ENCODE results near the gene B4GALT1.
"Not testable (repeated sequence)": the region's sequence is repeated elsewhere in the genome, so short reads cannot be mapped to it uniquely, and the experiment has no call there.

The B4GALT1 gene

DNA sequence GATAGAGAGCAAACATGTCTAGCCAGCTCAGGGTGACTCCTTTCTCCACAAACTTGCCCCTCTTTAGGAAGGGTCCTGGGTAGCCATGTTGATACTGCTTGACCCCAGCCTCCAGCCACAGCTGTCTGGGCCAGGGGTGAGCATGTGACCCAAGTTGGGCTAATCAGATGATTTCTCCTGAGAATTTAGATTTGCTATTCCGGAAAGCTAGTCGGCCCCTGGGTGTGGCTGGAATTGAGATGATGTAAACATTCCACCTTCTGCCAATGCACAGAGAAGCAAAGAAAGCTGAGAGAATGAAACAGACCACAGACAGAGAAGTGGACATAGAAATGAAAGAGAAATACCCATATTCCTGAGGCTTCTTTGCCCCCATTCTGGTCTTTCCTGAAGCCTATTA lies 17.8 kb upstream of the B4GALT1 start:
- DNase-seq (ENCODE audit: low read depth in 2 of 2, low spot score in 1 of 2): no peak

DNA sequence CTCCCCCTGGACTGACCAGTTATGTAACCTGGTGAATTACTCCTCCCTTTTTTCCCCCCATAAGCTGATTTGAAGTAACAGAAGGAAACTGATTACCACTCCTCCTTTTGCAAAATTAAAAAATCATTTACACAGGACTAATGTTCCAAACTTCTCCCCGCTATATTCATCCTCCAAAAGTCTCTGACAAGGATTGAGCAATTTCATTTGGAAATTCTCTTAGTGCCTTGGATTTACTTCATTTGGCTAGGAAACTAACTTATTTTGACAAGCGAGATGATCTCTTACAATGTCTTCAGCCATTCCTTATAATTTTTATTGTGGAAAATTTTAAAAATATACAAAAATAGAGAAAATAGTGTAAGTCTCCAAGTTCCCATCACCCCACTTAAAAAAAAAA lies 15.4 kb upstream of the B4GALT1 start:
- DNase-seq (ENCODE audit: low read depth in 2 of 2, low spot score in 1 of 2): no peak

DNA sequence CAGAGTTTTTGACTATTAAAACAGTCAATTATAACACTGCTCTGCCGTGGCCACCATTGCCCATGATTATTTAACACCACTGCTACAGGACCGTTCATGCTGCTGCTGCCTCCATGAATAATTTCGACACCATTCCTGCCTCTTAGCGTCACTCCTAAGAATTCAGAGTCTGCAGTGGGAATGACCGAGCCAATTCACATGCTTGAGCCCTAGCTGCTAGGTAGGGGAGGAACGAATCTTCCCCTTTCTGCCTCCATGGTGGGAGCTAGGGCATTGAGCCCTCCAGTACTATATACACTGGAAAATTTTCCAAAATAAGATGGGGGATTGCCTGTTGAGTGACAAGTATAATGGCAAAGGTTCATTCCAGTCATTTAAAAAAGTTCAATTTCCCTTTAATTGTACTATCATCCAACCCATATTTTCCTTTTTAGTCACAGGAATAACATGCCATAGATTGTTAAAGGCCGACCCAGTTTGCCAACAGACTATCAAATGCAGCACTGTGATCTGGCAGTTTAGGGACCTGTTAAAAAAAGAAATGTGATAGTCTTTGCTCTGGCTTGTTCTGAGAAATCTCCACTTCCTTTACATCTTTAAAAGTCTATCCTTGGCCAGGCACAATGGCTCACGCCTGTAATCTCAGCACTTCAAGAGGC lies 13.5 kb upstream of the B4GALT1 start:
- no peak for DNase-seq (ENCODE audit: low read depth in 2 of 2, low spot score in 1 of 2)

DNA sequence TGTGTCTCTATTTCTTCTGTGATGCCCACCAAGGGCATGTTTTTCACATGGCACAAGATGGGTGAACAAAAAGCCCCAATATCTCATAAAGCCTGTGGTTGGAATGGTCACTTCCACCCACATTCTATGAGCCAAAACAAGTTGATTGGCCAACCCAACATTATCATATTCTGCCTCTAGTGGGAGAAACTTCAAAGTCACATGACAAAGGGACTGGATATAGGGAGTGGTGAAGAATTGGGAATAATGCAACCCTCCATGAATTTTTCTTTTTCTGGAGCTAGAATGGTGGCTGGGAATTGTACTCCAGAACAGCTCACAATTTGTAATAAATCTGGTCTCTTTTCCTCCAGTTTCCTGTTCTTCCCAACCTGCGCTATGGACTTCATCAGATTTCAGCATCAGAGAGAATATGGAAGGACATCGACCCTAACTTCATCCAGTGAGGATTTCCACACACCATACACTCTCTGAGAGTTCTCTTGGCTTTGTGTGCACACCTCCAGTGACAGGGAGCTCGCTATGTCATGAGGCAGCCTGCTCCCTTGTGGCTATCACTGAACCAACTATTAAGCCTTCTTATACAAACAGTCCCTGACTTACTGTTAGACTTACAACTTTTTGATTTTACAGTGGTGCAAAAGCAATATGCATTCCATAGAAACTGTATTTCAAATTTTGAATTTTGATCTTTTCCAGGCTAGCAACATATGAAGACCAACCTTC lies 12.0 kb upstream of the B4GALT1 start:
- DNase-seq (ENCODE audit: low read depth in 2 of 2, low spot score in 1 of 2): no peak

DNA sequence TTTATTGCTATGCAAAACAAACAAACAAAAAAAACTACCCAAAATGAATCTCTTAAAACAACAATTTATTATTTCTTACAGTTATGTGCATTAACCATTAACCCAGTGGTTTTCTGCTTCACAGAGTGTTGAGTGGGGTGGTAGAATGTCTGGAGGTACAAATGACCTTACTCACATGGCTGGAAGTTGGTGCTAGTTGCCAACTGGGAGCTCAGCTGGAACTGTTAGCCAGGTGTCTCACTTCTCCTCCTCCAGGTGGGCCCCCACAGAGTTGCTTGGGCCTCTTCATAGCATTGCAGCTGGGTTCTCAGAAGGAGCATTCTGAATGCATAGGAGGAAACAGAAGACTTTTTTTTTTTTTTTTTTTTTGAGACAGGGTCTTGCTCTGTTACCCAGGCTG lies 10.5 kb upstream of the B4GALT1 start:
- DNase-seq (ENCODE audit: low read depth in 2 of 2, low spot score in 1 of 2): no peak

DNA sequence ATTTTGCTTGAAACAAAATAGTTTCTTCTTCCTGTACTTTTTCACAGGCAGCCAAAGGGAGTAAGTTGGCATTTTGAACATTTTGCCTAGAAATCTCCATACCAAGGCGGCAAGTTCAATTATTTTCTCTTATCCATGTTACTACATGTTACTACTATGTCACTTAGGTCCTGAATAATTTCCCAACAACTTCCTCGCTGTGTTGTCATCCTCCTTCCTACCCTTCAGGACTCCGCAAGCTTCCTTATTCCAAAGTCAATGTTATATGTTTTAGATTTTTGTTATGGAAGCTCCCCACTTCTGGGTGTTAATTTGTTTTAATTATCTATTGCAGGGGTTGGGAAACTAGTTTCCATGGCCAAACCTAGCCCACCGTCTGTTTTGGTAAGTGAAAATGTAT lies 9.9 kb upstream of the B4GALT1 start:
- DNase-seq (ENCODE audit: low read depth in 2 of 2, low spot score in 1 of 2): no peak

DNA sequence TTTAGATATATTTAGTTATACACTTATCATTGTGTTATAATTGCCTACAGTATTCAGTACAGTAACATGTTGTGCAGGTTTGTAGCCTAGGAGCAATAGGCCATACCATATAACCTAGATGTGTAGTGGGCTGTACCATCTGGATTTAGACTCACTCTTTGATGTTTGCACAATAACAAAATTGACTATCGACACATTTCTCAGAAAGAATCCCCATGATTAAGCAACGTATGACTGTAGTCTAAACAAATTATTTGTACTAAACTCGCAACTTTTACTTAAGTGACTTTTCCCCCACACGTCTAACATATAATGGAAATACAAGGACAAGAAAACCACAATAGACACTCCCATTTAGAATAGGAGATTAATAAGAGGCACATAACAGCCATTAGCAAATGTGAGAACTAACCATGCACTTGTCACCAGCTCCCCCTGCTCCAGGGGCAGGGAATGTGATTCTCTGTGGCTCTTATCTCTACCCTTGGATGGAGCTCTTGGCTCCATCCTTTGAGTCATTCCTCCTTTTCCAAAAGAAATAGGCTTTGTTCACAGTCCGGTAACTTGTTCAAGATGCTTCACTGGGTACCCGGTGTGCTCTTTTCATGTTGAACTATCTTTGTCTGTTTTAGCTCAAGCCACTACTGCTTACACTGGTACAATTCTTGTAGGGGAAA lies 8.7 kb upstream of the B4GALT1 start:
- no peak for DNase-seq (ENCODE audit: low read depth in 2 of 2, low spot score in 1 of 2)

DNA sequence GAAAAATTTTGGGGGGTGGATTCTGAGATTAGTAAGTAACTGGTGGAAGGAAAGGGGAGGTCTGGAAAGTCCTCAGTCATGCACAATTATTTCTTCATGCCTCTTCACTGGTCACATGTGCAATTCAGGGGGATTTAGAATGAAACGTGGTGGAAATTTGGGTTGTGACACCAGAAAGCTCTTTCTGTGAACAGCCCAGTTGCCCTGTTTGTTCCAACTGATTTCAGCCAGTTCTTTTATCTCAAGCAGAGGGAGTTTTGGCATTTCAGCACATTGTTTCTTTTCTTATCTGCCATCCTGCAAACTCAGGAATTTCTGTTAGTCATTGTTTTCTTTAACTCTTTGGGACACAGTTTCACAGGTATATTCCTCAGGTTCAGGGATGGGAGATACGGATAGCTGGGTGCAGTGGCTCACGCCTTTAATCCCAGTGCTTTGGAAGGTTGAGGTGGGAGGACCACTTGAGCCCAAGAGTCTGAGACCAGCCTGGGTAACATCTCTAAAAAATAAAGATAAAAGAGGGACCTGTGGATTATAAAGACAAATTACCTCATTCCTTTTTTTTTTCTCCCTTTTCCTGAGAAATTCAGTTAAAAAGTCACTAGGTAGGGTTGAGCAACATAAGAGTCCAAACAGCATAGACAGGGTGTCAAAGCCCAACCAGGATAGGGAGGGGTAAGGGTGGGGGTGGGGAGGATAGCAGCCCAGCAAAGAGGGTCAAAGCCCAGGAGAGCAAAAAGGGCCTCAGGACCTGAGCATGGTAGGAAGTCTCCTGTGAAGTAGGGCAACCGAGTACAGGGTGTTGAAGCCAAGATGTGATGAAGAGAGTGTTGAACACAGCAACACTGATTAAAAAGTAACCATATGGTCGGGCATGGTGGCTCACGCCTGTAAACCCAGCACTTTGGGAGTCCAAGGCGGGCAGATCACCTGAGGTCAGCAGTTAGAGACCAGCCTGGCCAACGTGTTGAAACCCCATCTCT lies 5.4 kb upstream of the B4GALT1 start:
- no peak for DNase-seq (ENCODE audit: low read depth in 2 of 2, low spot score in 1 of 2)

DNA sequence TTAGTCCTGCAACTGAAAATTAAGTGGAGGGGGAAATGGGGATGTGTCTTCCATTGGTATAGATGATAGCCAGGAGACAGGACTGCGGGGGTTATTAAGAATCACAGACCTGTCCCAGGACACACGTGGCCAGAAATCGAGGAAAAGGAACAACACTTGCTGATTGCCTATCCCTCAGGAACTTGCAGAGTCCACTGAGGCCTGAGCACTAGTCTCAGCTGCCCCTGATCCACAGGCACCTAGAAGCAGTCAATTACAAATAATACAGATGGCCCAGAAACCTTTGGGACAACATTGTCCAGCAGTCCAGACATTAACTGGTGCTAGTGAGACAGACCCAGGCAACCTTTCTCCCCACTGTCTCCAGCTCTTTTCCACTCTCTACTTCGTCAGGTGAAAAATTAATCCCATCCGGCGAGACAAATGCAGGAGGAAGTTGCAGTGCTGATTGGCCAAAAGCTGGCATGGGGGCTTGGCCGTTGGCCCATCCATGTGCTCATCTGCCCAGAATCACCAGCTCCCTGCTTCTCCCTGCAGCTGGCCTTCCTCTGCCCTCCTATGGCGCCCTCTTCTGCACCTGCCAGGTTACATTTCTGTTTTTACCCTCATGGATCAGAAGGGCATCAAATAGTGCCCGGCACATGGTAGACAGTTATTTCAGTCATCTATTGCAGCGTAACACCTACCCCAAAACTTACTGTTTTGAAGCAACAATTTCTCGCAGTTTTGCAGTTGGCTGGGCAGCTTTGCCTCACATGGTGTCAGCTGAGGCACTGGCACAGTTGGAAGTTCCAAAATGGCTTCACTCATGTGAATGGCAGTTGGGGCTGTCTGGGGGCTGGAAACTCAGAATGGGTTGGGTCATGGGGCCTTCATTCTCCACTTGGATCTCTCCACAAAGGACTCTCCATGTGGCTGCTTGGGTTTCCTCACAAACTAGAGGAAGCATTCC lies 3.6 kb upstream of the B4GALT1 start:
- DNase-seq (ENCODE audit: low read depth in 2 of 2, low spot score in 1 of 2): no peak

DNA sequence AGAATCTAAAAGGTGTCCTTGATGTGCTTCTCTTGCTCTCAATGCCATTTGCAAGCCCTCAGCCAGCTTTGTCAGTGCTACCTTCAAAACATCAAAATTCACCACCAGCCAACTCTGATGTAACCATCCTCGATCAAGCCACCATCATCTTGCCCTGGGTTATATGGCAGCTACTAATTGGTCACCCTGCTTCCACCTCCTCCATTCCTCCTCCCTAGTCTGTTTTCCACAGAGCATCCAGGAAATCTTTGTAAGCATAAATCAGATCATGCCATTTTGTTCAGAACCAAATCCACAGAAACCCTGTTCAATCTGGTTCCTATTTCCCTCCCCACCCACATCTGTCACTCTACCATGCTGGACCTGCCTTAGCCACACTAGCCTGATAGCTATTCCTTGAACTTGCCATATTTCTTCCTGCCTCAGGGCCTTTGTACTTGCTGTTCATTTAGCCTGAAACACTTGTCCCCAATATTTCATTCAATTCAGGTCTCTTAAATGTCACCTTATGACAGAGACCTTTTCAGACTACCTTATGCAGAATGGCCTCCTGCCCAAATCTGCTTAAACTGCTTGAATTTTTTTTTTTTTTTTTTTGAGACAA lies 1.9 kb upstream of the B4GALT1 start:
- no peak for DNase-seq (ENCODE audit: low read depth in 2 of 2, low spot score in 1 of 2)

DNA sequence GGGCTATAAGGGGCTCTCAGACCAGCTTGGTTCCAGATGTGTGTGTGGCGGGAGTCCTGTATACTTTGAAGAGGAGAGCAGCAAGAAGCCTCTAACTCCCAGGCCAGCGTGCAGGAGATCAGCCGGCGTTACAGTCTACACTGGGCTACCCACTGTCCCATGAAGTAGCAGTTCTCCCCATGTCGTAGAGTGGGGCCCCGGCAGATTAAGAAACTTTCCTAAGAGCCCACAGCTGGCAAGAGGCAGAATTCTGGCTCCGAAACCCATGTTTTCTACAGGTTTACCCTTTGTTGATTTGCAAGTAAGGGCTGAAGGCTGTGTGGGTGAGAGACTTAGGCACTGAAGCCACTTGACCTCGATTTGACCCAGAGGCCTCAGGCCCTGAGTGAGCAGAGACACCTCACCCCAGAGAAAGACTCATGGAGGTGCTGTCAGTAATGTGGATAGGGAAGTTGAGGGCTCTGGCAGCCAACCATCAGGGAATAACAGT lies 881 bp upstream of the B4GALT1 start:
- DNase-seq (ENCODE audit: low read depth in 2 of 2, low spot score in 1 of 2): no peak

DNA sequence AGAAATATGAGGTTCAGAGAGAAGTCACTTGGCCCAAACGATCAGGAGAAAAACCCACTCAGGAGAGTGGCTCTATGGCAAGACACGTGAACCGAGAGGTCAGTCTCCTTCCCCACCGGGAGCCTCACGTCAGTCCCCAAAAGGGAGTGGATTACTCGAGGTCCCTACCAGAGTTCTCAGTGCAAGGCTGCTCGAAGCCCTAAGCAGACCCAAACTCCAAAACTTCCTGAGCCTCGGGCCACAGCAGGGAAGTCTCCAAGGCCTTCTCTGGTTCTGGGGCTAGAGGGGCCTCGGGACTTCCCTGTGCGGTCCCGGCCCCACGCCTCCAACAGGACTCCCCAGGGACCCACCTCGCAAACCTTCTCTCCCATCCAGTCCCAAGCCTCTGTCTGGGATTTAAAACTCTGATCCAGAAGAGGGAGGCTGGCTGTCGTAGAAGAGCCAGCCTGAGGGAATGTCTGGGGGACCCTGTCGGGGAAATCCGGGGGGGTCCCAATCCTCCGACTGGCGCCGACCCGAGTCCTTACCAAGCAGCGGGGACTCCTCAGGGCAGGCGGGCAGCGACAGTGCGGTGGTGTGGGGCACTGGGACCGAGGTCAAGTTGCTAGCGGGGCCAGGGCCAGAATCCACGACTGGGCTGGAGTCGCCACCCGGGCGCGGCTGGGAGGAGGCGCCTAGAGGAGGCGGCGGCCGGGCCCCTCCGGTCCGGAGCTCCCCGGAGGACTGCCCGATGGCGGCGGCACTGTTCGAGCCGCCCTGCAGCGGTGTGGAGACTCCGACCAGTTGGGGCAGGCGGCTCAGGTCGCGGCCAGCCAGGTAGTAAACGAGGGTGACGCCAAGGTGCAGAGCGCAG lies 679 bp downstream of the B4GALT1 start:
- DNase-seq (ENCODE audit: low read depth in 2 of 2, low spot score in 1 of 2): no peak

DNA sequence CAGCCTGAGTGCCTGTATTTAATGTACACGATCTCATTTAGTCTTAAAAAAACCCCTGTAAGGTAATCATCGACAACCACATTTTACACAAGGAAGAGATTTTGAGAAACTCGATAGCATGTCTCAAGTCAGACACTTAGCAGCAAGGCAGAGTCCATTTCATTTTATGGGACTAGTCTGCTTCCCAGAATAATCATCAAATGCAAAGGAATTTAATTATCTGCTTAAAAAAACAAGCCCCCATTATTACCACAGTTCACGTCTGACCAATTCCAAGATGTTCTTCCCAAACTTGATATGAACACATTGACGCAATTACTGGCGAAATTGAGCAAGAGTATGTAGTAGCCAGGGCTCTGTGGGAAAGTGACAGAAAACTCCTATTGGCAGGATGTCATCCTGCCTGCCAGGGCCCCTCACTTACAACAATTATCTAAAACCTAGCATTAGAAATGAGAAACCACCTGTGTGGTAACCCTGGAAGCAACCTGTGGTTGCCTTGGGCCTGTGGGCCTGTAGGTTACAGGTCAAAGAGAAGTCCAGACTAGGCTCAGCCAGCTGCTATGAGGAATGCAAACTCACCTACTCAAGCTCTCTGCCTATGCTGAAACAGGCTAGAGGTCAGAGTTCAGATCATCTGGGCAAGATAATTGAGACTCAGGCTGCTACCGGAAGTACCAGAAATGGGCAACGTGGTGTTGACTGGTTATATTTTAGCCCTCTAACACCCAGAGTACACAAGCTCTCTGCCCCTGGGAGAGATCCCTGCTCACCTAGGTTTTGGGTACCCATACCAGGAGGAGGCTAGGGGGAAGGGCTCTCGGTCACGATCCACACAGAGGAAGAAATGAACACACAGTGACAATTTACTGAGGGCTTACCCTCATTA lies 1.6 kb downstream of the B4GALT1 start:
- no peak for DNase-seq (ENCODE audit: low read depth in 2 of 2, low spot score in 1 of 2)

DNA sequence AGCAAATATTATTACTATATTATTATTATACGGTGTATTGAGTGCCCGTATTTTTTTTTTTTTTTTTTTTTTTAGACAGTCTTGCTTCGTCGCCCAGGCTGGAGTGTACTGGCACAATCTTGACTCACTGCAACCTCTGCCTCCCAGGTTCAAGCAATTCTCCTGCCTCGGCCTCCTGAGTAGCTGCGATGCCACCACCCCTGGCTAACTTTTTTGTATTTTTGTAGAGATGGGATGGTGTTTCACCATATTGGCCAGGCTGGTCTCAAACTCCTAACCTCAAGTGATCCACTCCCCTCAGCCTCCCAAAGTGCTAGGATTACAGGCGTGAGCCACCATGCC lies 2.2 kb downstream of the B4GALT1 start:
- not testable (repeated sequence) for DNase-seq (ENCODE audit: low read depth in 2 of 2, low spot score in 1 of 2)

DNA sequence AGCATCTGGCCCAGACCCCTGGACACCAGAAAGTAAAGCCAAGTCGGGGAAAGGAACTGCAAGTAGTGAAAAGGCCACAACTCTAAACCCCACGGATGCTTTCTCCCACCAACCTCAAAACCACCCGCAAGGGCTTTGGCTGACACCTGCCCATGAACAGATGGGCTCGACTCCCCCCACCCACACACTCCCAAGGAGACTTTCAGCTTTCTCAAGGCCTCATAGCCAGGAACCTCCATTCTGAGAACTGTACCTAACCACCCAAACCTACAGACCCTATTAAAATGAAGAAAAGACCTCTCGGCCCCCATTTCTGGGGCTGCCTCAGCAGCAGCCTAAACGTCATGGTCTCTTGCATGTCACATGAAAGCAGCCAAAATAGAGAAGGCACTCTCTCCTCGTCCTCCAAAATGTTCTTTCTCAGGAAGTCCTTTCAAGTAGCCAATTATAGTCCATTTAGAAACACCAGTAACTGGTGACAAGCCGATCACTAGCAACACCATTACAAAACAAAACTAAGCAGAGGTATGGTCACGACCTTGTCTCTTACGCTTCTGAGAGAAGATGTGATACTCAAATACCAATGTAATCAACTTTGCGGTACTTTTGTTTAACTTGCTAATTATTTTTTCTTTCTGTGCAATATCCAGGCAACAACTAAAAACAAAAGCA lies 2.9 kb downstream of the B4GALT1 start:
- DNase-seq (ENCODE audit: low read depth in 2 of 2, low spot score in 1 of 2): no peak

DNA sequence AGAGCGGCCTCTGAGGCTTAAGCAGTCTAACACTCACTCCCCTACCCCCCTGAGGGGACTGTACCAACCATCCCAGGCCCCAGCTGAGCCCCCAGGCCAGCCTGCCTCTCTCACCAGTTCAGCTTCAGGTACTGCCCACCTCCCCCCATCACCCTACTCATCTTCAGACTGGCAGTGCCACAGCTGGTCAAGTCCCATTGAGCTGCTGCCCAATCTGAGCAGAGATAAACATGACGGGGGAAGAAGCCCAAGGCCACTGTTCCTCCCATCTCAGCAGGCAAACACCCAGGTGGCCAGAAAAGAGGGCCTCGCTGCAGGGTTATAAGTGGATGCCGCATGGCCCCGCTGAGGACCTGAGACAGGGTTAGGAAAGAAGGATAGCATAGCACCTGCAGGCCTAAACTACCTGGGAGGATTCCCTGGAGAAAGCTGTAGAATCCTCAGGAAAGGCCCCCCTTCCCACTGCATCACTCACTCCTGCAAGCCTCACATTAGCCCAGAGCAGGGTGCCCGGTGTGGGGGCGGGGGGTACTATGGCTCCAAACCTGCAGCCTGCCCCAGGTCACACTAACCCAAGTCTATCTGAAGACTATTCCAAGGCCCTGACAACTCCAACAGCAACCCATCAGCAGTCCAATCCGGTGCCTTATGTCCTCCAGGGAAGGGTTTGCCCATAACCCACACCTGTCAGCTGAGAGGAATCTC lies 3.6 kb downstream of the B4GALT1 start:
- DNase-seq (ENCODE audit: low read depth in 2 of 2, low spot score in 1 of 2): no peak

Data from stimulated activated CD8-positive, alpha-beta memory T cell treated with anti-CD3 and anti-CD28 coated beads, Interleukin-4, amount 100 ng/mL, for 4 hours (primary cell).